GM18861 (cell line): ENCODE data around the gene GABRG3.

Experiments
- ATAC-seq: cut with Tn5 transposase; IDR thresholded peaks from one replicate; pipeline ENCODE4 v1.9.1; 2021; ENCODE audit not compliant: unreplicated experiment

GABRG3 gene

GRCh38 chr15:27396996-27397395 lies 426.0 kb downstream of the GABRG3 start:
- ATAC-seq: no peak

DNA sequence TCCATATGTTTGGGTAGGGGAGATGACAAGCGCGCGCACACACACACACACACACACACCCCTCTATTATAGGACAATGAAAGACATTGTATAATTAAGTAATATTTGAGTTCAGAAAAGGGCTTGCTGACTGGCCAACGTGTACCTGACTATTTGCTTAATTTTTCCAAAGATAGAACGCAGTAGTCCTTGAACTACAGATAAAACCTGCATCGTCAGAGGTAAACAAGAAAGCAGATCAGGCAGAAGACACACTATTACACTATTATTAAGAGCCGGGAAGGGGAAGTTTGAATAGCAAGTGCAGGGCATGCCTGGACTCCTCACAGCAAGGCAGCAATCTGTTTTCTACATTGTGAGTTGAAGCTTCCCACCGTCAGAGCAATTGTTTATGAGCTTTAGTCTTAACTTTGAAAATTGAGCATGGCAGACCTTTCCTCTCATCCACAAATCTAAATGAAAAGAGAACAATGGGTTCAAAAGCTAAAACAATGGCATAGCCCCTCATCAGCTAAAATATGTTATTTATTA lies 427.7 kb downstream of the GABRG3 start:
- no peak for ATAC-seq

DNA sequence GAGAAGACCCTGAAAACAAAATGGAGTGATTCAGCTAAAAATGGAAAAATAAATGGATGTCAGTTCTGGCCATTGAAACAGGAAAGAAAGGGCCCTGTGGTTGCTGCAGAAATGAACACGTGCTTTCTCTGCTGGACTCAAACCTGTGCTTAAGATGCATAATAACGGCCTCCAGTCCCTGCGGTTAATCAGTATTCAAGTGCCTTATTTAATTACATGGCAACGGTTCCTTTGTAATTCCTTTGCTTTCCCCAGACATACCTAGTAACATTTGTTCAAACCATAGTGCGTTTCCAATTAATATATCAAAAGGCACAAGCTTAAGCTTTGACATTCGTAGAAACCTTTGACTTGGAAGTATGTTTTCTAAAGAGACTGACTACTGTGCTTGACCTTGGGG lies 428.3 kb downstream of the GABRG3 start:
- ATAC-seq: no peak

DNA sequence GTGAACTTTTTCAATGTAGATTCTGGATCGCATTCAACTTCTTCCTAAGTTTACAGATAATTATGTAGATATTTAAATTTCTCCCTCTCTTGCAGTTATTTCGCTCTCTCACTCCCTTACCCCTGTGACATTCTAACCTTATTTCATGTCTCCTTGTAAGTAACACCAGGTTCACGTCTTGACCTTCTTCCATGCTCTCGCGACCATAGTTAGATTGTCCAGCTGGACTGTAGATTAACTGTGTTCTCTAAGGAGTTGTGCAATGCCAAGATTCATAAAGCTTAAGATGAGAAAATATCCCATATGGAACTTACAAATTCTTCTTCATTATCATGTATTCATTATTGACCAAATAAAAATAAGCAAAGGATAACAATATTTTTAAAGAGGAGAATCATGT lies 430.5 kb downstream of the GABRG3 start:
- no peak for ATAC-seq

DNA sequence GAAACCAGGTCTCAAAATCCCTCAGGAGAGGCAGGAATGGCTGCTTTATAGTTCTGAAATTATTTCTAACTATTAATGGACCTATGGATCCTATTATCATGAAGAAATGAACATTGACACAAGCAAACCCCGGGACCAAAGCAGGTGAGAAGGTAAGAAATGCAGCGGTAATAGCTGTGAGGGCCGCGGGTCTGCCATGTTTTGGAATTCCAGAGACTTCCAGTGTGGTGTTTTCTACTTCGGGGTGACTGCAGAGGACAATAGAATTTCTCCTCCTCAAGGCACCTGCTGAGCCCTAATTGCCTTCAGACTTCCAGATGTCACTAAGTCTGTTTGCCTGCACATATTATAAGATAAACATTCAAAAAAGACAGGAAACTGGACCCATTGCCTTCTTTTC lies 437.4 kb downstream of the GABRG3 start:
- no peak for ATAC-seq

DNA sequence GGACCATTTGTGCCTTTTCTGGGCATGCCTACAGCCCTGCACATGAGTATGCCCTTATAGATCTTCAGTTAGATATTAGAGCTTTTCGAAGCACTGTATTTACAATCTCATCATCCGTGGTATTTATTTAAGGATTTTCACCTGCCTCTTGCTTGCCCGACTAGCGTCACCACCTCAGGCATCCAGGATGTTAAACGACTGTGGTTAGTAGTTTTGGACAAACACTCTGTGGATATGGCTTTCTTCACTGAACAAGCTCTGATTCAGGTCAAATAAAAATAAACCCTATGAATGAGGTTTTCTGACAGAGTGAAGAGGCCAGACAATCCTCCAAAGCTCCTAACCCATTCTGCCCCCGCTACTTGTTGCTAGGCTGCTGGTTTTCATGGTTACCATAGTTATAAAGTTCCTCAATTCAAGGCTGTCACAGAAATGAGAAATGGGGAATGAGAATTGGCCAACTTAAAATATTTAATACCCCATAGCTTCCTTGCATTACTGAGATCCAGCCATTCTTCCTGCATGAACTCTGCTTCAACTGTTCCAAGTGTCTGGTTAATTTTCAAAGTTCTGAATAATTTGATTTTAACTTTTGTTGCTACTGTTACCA lies 440.1 kb downstream of the GABRG3 start:
- ATAC-seq: no peak

DNA sequence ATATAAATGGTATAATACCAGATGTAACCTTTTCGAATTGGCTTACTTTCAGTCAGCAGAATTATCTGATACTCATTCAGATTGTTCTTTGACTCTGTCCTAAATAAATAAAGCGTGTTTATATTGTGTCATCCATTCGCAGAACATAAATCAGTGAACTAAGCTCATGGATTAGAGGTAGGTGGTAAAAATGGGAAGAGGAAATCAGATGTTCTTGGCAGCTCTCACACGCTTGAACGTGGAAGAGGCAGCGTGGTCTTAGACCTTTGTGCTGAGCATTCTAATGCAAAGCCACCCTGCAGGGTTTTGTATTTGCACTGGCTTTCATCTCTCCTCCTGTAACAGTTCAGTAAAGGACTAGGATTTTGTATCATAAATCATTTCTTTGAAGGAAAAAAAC lies 441.4 kb downstream of the GABRG3 start:
- ATAC-seq: no peak

DNA sequence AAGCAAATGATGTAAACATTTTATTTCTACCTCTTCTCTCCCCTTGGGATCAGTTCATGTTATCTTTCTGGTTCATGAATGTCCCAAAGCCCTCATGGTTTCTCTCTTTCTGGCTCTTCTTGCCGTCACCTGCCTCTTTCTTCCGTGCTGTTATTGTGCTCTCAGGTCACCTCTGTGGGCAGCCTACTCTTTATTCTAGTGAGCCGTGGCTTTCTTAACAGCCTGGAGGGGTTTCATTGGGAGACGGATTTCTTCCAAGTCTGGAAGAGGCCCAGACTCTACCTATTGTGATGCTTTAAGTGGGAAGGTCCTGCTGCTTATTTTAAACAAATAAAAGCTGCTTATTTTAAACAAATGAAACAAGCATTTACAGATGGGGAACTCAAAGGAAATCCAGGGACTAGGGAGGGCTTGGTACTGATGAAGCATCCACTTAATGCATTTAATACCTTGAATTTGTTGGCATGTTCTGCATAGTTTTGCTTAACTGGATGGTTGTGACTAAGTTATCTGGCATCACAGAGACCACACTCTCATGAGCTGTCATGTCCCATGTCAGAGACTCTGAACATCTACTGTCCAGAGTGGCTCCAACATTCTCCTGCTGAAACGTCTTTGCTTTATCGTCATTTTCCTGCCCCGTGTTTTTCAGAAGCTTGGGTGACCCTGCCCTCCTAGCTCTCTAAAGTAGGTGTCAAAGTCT lies 443.3 kb downstream of the GABRG3 start:
- ATAC-seq: no peak

DNA sequence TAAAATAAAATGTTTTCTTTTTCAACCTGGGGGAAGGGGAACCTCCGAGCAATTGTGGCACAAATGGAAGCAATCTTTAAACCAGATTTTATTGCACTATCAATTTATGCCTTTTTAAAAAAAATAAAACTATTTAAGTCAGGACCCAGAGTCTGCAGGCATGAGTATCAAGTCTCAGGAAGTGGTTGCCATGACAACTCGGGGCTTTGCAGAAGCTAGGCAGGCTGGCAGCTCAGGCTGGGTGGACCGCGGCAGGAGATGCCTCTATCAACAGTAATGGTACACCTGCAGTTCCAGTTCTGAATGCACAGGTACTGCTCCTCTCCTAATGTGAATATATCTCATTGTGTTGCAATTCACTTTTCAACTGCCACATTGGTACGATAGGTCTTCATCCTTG lies 447.7 kb downstream of the GABRG3 start:
- no peak for ATAC-seq

DNA sequence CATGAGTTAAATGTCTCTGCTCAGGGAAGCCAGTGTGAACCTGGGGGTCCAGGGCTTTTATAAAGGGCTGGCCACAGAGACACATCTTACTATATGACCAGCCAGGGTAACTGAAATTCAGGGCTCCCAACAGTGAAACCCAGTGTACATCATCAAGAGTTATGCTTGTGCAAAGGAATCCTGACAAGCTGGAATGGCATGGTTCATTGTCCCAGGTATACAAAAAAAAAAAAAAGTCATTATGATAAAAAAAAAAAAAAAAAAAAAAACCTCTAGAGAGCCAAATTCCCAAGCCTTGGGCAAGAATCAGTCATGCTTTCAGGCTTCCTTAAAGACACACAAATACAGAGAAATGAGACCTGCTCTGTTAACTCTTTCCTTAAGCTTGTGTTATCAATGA lies 452.0 kb downstream of the GABRG3 start:
- ATAC-seq: no peak

- ATAC-seq: no peak
Observed at GRCh38 chr15:27426805-27427204, 455.8 kb downstream of the GABRG3 start.

DNA sequence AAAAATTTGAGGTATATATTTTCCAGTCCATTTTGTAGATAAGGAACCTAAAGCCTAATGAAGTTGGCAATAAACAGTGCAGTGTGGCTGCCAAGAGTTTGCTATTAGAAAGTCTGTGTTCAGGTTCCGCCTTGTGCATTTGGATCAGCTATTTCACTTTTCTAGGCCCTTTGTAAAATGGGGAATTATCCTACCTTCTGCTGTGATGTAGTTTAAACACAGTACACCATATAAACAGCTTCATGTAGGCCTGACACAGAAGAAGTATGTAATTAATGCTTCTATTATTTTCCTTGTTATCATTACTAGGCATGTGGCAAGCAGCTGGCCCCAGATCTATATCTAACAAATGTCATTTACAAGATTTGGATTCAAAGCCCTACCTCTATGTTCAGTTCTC lies 456.3 kb downstream of the GABRG3 start:
- ATAC-seq: no peak

- no peak for ATAC-seq
Observed at GRCh38 chr15:27428151-27428550, 457.2 kb downstream of the GABRG3 start.

GRCh38 chr15:27429577-27429976 lies 458.6 kb downstream of the GABRG3 start:
- ATAC-seq: no peak

DNA sequence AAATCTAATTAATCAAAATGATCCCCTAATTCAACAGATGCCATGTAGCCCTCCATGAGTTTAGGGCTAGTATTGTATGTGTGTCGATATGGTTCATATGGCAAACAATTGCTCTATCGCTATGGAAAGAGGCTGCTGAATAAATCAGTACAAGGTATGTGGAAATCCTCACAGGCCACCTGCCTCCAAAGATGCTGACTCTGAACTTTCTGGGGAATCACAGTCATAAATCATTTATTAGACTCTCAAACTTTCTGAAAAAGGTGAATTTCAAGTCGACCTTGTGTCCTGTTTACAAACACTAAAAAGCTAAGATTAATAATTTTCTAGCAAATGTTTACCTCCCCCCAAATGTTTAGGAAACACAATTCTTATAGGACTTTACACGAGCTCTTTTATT lies 462.6 kb downstream of the GABRG3 start:
- ATAC-seq: no peak

GRCh38 chr15:27438403-27439375 lies 467.7 kb downstream of the GABRG3 start:
- no peak for ATAC-seq

- no peak for ATAC-seq
Observed at GRCh38 chr15:27441120-27441519, 470.1 kb downstream of the GABRG3 start.

DNA sequence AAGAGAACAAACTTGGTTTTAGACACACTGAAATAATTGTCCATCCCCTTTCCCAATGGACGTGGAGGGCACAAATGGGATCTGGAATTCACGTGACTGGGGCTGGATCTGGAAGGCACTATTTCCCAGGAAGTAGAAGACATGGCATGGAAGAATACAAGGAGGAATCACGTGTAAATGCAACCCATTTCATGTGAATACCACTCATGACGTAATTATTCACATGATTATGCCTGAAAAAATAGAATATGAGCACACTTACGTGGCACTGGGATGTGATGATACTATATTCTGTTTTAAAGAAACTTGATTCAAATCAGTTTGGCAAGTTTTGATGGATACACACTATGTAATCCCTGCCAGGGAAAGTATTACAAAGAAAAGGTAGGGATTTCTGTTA lies 477.3 kb downstream of the GABRG3 start:
- no peak for ATAC-seq

DNA sequence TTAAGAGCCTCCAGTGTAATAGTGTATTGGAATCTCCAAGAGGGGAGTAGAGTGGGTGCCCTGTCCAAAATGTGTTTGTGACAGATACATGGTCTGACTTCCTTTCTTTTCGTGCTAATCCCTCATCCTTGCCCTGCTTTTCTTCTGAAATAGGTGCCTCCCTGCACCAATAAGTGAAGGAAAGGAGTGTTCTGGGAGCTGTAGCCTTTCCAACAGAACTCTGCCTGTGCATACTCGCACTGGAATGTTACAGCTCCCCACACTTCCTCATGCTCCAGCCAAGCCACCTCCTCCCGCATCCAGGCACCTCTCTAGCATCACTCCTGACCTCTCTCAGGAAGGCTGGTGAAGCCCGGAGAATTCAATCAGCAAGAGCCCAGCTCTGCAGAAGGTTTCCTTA lies 478.0 kb downstream of the GABRG3 start:
- ATAC-seq: no peak

DNA sequence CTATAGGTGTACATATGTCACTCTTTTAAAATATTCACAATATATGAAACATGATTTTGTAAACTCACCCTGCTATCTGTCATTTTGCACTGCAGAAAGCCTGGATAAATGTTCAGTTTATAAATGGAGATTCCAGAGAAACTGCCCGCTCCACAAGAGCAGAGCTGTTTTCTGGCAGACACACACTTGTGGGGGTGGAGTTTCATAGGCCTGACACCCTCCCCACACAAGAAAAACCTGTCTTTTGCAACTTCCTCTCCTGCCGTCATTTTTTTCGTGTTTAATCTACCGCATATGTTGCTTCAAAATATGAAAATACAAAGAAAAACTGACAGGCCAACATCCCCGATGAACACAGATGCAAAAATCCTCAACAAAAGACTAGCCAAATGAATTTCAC lies 479.0 kb downstream of the GABRG3 start:
- no peak for ATAC-seq

- no peak for ATAC-seq
Observed at GRCh38 chr15:27454281-27455075, 483.5 kb downstream of the GABRG3 start.
